K562 (cell line): Measurements from ENCODE around the gene LRRC47. TPM values are rescaled to one million over a fixed set of nuclear protein-coding genes. Genes with fewer than 3 reads are reported as not detected.

ENCODE experiments used
- CTBP1 ChIP-seq: fragments of 450-650 bp; IDR thresholded peaks from 2 replicates; pipeline ENCODE4 v1.6.1; 2016; ENCODE audit warnings: borderline replicate concordance
- MAFG ChIP-seq: fragments of 450-650 bp; conservative IDR thresholded peaks from 2 replicates; pipeline ENCODE4 v1.6.1; 2016; ENCODE audit warnings: missing genetic modification characterization, missing compliant biosample characterization
- ZFP1 ChIP-seq: fragments of 450-650 bp; formaldehyde crosslinking; IDR thresholded peaks from 2 replicates; pipeline ENCODE4 v1.4.0; 2020; ENCODE audit warnings: mild to moderate bottlenecking, mixed read lengths
- ZMIZ1 ChIP-seq, 2 experiments: fragments of 150-350 bp in 1 of 2; IDR thresholded peaks; 2 replicates each; pipeline ENCODE4 v1.6.1; 2012 to 2016; ENCODE audit warnings: low read depth in 2 of 2, low read length in 2 of 2, mild to moderate bottlenecking in 1 of 2, moderate library complexity in 1 of 2
- ZNF449 ChIP-seq: fragments of 250-450 bp; sonication (Bioruptor Pico); IDR thresholded peaks from 2 replicates; pipeline ENCODE4 v1.8.0; 2022; ENCODE audit warnings: moderate library complexity, mild to moderate bottlenecking, inconsistent platforms
- polyA plus RNA-seq, 8 experiments: library from polyadenylated mRNA; depleted of rRNA in 4 of 8; stranded (reverse) in 5 of 8; unstranded in 3 of 8; fragments of >200 nt; fragmentation: Nextera tagmentation in 2 of 8; fragmentation: Illumina TruSeq in 1 of 8; extraction: Ambion mirVana in 2 of 8; extraction: Trizol in 1 of 8; gene quantifications; 2 replicates each; pipeline versions ENCODE4 v1.2.1 to v1.2.3, GENCODE V29; 2011 to 2014; ENCODE audit warnings: inconsistent platforms in 1 of 8, missing spikeins in 1 of 8
- total RNA-seq, 7 experiments: library from RNA; depleted of rRNA in 6 of 7; stranded (reverse); fragments of >200 nt in 6 of 7; fragmentation: Illumina TruSeq in 2 of 7; extraction: Trizol in 2 of 7; gene quantifications; 2 replicates each; pipeline versions ENCODE4 v1.2.1 to v1.2.3, GENCODE V29; 2011 to 2021; ENCODE audit warnings: low replicate concordance in 1 of 7
- TF ChIP-seq, protein P1 (sequence below): fragments of 200-800 bp; sonication (Bioruptor generic); IDR thresholded peaks from 2 replicates; pipeline ENCODE4 v1.6.1; 2016; ENCODE audit warnings: missing genetic modification characterization, missing compliant biosample characterization
- TF ChIP-seq, protein P2 (sequence below), 2 experiments: fragments of 450-650 bp; IDR thresholded peaks; 2 replicates each; pipeline ENCODE4 v1.6.1; 2016; ENCODE audit warnings: mild to moderate bottlenecking in 2 of 2, borderline replicate concordance in 1 of 2, low read depth in 1 of 2, moderate library complexity in 1 of 2

LRRC47 gene
- total and polyA plus RNA-seq, 9 of the 15 experiments (the other 6 are each of a cell fraction or from before 2014, with no cell fraction given) = 4.6 to 68.0 (median 35.9) TPM

GRCh38 chr1:3773572-3774275, 22.6 kb downstream of the LRRC47 start (continued):
- TF ChIP-seq ZMIZ1 (IDR thresholded peaks at IDR 0.05; ENCODE audit: low read depth in 2 of 2, low read length in 2 of 2) (no peak), CTBP1 (no peak), ZFP1 (peak; percentile 55; the same call in 1 of the 2 replicates), MAFG (tag) (no peak), ZNF449 (CRISPR knock-in tag) (no peak)
- TF ChIP-seq, protein P1, sequence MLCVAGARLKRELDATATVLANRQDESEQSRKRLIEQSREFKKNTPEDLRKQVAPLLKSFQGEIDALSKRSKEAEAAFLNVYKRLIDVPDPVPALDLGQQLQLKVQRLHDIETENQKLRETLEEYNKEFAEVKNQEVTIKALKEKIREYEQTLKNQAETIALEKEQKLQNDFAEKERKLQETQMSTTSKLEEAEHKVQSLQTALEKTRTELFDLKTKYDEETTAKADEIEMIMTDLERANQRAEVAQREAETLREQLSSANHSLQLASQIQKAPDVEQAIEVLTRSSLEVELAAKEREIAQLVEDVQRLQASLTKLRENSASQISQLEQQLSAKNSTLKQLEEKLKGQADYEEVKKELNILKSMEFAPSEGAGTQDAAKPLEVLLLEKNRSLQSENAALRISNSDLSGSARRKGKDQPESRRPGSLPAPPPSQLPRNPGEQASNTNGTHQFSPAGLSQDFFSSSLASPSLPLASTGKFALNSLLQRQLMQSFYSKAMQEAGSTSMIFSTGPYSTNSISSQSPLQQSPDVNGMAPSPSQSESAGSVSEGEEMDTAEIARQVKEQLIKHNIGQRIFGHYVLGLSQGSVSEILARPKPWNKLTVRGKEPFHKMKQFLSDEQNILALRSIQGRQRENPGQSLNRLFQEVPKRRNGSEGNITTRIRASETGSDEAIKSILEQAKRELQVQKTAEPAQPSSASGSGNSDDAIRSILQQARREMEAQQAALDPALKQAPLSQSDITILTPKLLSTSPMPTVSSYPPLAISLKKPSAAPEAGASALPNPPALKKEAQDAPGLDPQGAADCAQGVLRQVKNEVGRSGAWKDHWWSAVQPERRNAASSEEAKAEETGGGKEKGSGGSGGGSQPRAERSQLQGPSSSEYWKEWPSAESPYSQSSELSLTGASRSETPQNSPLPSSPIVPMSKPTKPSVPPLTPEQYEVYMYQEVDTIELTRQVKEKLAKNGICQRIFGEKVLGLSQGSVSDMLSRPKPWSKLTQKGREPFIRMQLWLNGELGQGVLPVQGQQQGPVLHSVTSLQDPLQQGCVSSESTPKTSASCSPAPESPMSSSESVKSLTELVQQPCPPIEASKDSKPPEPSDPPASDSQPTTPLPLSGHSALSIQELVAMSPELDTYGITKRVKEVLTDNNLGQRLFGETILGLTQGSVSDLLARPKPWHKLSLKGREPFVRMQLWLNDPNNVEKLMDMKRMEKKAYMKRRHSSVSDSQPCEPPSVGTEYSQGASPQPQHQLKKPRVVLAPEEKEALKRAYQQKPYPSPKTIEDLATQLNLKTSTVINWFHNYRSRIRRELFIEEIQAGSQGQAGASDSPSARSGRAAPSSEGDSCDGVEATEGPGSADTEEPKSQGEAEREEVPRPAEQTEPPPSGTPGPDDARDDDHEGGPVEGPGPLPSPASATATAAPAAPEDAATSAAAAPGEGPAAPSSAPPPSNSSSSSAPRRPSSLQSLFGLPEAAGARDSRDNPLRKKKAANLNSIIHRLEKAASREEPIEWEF (CRISPR knock-in tag) = no peak
- TF ChIP-seq, protein P2, sequence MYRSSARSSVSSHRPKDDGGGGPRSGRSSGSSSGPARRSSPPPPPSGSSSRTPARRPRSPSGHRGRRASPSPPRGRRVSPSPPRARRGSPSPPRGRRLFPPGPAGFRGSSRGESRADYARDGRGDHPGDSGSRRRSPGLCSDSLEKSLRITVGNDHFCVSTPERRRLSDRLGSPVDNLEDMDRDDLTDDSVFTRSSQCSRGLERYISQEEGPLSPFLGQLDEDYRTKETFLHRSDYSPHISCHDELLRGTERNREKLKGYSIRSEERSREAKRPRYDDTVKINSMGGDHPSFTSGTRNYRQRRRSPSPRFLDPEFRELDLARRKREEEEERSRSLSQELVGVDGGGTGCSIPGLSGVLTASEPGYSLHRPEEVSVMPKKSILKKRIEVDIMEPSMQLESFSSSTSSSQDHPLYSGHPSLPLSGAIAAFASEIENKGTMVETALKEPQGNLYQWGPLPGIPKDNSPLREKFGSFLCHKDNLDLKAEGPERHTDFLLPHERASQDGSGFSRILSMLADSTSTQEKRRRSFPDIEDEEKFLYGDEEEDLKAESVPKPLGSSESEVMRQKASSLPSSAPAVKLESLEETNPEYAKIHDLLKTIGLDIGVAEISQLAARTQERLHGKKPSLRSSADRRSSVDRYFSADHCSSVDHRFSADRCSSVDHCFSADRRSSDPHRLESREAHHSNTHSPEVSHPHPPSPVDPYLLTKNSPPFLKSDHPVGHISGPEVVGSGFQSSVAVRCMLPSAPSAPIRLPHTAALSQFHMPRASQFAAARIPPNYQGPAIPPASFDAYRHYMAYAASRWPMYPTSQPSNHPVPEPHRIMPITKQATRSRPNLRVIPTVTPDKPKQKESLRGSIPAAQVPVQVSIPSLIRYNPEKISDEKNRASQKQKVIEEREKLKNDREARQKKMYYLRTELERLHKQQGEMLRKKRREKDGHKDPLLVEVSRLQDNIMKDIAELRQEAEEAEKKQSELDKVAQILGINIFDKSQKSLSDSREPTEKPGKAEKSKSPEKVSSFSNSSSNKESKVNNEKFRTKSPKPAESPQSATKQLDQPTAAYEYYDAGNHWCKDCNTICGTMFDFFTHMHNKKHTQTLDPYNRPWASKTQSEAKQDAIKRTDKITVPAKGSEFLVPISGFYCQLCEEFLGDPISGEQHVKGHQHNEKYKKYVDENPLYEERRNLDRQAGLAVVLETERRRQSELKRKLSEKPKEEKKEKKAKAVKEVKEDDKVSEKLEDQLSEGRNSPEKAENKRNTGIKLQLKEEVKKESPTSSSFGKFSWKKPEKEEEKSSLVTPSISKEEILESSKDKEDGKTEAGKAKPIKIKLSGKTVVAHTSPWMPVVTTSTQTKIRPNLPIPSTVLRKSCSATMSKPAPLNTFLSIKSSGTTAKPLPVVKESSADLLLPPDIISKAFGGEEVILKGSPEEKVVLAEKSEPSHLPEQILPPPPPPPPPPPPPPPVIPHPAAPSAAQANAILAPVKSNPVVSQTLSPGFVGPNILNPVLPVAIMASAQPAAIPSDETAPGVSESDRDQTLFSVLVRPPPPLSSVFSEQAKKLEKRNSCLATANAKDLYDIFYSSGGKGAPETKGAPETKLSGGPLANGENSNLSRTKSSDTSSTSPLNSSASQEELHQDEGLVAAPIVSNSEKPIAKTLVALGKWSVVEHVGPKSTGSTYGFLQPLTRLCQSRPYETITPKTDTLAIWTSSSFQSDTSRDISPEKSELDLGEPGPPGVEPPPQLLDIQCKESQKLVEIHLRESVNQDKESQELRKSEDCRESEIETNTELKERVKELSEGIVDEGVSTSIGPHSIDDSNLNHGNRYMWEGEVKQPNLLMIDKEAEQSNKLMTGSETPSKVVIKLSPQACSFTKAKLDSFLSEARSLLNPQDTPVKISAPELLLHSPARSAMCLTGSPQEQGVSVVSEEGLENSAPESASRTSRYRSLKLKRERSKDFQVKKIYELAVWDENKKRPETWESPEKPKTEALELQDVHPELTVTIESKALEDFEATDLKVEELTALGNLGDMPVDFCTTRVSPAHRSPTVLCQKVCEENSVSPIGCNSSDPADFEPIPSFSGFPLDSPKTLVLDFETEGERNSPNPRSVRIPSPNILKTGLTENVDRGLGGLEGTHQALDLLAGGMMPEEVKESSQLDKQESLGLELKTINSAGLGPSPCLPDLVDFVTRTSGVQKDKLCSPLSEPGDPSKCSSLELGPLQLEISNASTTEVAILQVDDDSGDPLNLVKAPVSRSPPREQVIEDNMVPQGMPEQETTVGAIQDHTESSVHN (IDR thresholded peaks at IDR 0.05; ENCODE audit: borderline replicate concordance in 1 of 2, low read depth in 1 of 2) = no peak
